Measurements from ENCODE around the gene CFAP126.

DNA sequence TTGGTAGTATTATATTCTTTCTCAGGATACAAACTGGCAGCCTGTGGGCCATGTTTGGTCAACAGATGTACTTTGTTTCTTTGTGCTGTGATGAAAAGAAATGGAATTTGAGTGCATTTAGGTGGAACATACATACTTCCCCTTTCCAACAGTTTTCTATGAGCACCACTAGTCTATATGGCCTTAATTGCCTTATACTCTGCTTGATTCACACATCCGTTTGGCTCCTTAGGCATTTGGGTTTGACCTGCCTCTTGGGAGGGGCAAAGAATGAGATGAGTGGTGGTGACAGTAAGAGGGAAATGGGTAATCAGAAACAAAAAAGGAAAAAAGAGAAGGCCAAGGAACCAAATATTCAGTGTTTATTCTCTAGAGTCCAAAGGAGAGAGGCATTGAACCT is 17.0 kb downstream of the CFAP126 start:
- TF ChIP-seq, protein P1, sequence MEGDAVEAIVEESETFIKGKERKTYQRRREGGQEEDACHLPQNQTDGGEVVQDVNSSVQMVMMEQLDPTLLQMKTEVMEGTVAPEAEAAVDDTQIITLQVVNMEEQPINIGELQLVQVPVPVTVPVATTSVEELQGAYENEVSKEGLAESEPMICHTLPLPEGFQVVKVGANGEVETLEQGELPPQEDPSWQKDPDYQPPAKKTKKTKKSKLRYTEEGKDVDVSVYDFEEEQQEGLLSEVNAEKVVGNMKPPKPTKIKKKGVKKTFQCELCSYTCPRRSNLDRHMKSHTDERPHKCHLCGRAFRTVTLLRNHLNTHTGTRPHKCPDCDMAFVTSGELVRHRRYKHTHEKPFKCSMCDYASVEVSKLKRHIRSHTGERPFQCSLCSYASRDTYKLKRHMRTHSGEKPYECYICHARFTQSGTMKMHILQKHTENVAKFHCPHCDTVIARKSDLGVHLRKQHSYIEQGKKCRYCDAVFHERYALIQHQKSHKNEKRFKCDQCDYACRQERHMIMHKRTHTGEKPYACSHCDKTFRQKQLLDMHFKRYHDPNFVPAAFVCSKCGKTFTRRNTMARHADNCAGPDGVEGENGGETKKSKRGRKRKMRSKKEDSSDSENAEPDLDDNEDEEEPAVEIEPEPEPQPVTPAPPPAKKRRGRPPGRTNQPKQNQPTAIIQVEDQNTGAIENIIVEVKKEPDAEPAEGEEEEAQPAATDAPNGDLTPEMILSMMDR (IDR thresholded peaks at IDR 0.05 in 4 of 5, conservative IDR thresholded peaks at IDR 0.05 in 1 of 5): no peak
- no peak for TF ChIP-seq POLR2A (IDR thresholded peaks at IDR 0.05)

Measured in gastrocnemius medialis (tissue), 4 donors.